SK-N-SH (cell line): Measurements from ENCODE around the gene PIAS4. TPM values are rescaled to one million over a fixed set of nuclear protein-coding genes. Genes with fewer than 3 reads are reported as not detected.

ENCODE experiments used
- CTCF ChIA-PET: fragments of 300-600, 350-600 bp; formaldehyde crosslinking; extraction: SDS; loops from one replicate; lab custom pipeline; 2021; lab: Yijun Ruan, JAX
- POLR2A ChIA-PET: fragments of 350-600 bp; sonication (Branson Sonifier 250); formaldehyde crosslinking; extraction: SDS; loops from one replicate; lab custom pipeline; 2020; ENCODE audit warnings: antibody characterized with exemption, inconsistent platforms; lab: Yijun Ruan, JAX
- DNase-seq: peaks from one replicate; pipeline ENCODE4 v3.0.0; 2012
- H2AFZ ChIP-seq: fragments of 200-600 bp; sonication (generic); 2 replicates; pipeline ENCODE4 v1.8.1; 2016; ENCODE audit warnings: antibody characterized with exemption, mild to moderate bottlenecking, low read depth
- H3F3A ChIP-seq: fragments of 200-600 bp; sonication (generic); replicated peaks from 2 replicates; pipeline ENCODE3; 2016; ENCODE audit warnings: antibody characterized with exemption, mild to moderate bottlenecking; ENCODE audit not compliant: insufficient read depth
- H3K27ac ChIP-seq, 2 experiments: fragments of 200-500 bp in 1 of 2; fragments of 200-600 bp in 1 of 2; sonication (Bioruptor generic) in 1 of 2; sonication (generic), shearing (Covaris generic) in 1 of 2; 2 replicates each; pipeline versions ENCODE4 v1.5.1 to v1.6.1; 2014 to 2016; ENCODE audit warnings: low read depth in 2 of 2, inconsistent platforms in 1 of 2, low read length in 1 of 2, mild to moderate bottlenecking in 1 of 2, mixed read lengths in 1 of 2
- H3K27me3 ChIP-seq: fragments of 200-600 bp; sonication (generic), shearing (Covaris generic); 2 replicates; pipeline ENCODE4 v1.6.1; 2016; ENCODE audit warnings: mixed run types; ENCODE audit not compliant: insufficient read depth
- H3K36me3 ChIP-seq, 2 experiments: fragments of 200-500 bp in 1 of 2; fragments of 200-600 bp in 1 of 2; sonication (Bioruptor generic) in 1 of 2; sonication (generic) in 1 of 2; replicated peaks in 1 of 2; 2 replicates each; pipeline versions ENCODE3 to v1.5.1; 2014 to 2016; ENCODE audit warnings: low read length in 1 of 2, mild to moderate bottlenecking in 1 of 2; ENCODE audit not compliant: insufficient read depth in 2 of 2, control insufficient read depth in 1 of 2
- H3K4me1 ChIP-seq, 2 experiments: fragments of 200-500 bp in 1 of 2; fragments of 200-600 bp in 1 of 2; sonication (Bioruptor generic) in 1 of 2; sonication (generic), shearing (Covaris generic) in 1 of 2; 2 replicates each; pipeline versions ENCODE4 v1.5.1 to v1.6.1; 2014 to 2016; ENCODE audit warnings: low read depth in 1 of 2, low read length in 1 of 2, mixed run types in 1 of 2; ENCODE audit not compliant: insufficient read depth in 2 of 2, control insufficient read depth in 1 of 2
- H3K4me2 ChIP-seq: fragments of 200-600 bp; sonication (generic), shearing (Covaris generic); 2 replicates; pipeline ENCODE4 v1.6.1; 2017; ENCODE audit warnings: mixed run types
- H3K4me3 ChIP-seq, 2 experiments: fragments of 200-500 bp in 1 of 2; fragments of 200-600 bp in 1 of 2; sonication (Bioruptor generic) in 1 of 2; sonication (generic), shearing (Covaris generic) in 1 of 2; 2 replicates each; pipeline versions ENCODE4 v1.5.1 to v1.8.1; 2014 to 2016; ENCODE audit warnings: low read depth in 2 of 2, inconsistent platforms in 1 of 2, low read length in 1 of 2, mild to moderate bottlenecking in 1 of 2, mixed read lengths in 1 of 2, moderate library complexity in 1 of 2
- H3K79me2 ChIP-seq: fragments of 200-600 bp; sonication (generic); 2 replicates; pipeline ENCODE4 v1.8.1; 2017; ENCODE audit warnings: mild to moderate bottlenecking; ENCODE audit not compliant: insufficient read depth
- H3K9ac ChIP-seq: fragments of 200-600 bp; sonication (generic); 2 replicates; pipeline ENCODE4 v1.6.1; 2017; ENCODE audit warnings: mixed run types
- H3K9me2 ChIP-seq: fragments of 200-600 bp; sonication (generic); 2 replicates; pipeline ENCODE4 v1.6.1; 2017; ENCODE audit warnings: mixed run types
- H3K9me3 ChIP-seq: fragments of 200-600 bp; sonication (generic); 2 replicates; pipeline ENCODE4 v1.6.1; 2017; ENCODE audit warnings: mixed run types, mild to moderate bottlenecking, moderate library complexity
- H4K20me1 ChIP-seq: fragments of 200-600 bp; sonication (generic); 2 replicates; pipeline ENCODE4 v1.6.1; 2017; ENCODE audit warnings: mild to moderate bottlenecking, mixed run types; ENCODE audit not compliant: insufficient read depth
- EP300 ChIP-seq, 2 experiments: IDR thresholded peaks; 2 replicates each; pipeline versions ENCODE4 v1.4.0 to v1.6.1; 2012; ENCODE audit warnings: borderline replicate concordance in 1 of 2, low read depth in 1 of 2, low read length in 1 of 2
- EZH2phosphoT487 ChIP-seq: fragments of 200-600 bp; sonication (generic); IDR thresholded peaks from 2 replicates; pipeline ENCODE4 v1.6.1; 2017; ENCODE audit warnings: low read depth, mixed run types, mild to moderate bottlenecking, antibody characterized with exemption, moderate library complexity, borderline replicate concordance
- FOSL2 ChIP-seq: IDR thresholded peaks from 2 replicates; pipeline ENCODE4 v1.4.0; 2012; ENCODE audit warnings: low read depth, mild to moderate bottlenecking, moderate library complexity, borderline replicate concordance
- FOXJ3 ChIP-seq: sonication (generic); formaldehyde crosslinking; IDR thresholded peaks from 2 replicates; pipeline ENCODE4 v1.5.1; 2020; ENCODE audit warnings: mild to moderate bottlenecking, missing genetic modification reagents
- GABPA ChIP-seq: IDR thresholded peaks from 2 replicates; pipeline ENCODE4 v1.4.0; 2012; ENCODE audit warnings: low read depth, mild to moderate bottlenecking
- JUND ChIP-seq: IDR thresholded peaks from 2 replicates; pipeline ENCODE4 v1.4.0; 2012
- MEF2A ChIP-seq: IDR thresholded peaks from 2 replicates; pipeline ENCODE4 v1.4.0; 2012; ENCODE audit warnings: low read depth, borderline replicate concordance
- MXI1 ChIP-seq: IDR thresholded peaks from 2 replicates; pipeline ENCODE4 v1.6.1; 2012; ENCODE audit warnings: mild to moderate bottlenecking, low read depth, low read length, improper control_type of control experiment
- NFIC ChIP-seq: IDR thresholded peaks from 2 replicates; pipeline ENCODE4 v1.4.0; 2012; ENCODE audit warnings: borderline replicate concordance
- NRF1 ChIP-seq: IDR thresholded peaks from 2 replicates; pipeline ENCODE4 v1.6.1; 2012; ENCODE audit warnings: low read depth, mild to moderate bottlenecking, low read length
- POLR2AphosphoS5 ChIP-seq: IDR thresholded peaks from 2 replicates; pipeline ENCODE4 v1.6.1; 2012; ENCODE audit warnings: low read depth, low read length
- RAD21 ChIP-seq: IDR thresholded peaks from 2 replicates; pipeline ENCODE4 v1.6.1; 2012; ENCODE audit warnings: mild to moderate bottlenecking, low read length
- RFX5 ChIP-seq: IDR thresholded peaks from 2 replicates; pipeline ENCODE4 v1.6.1; 2012; ENCODE audit warnings: mild to moderate bottlenecking, improper control_type of control experiment, low read length
- RXRA ChIP-seq: IDR thresholded peaks from 2 replicates; pipeline ENCODE4 v1.4.0; 2012; ENCODE audit warnings: low read depth, mild to moderate bottlenecking, borderline replicate concordance
- SIN3A ChIP-seq: IDR thresholded peaks from 2 replicates; pipeline ENCODE4 v1.6.1; 2012; ENCODE audit warnings: low read depth, mild to moderate bottlenecking, low read length, moderate library complexity, borderline replicate concordance
- SMC3 ChIP-seq: IDR thresholded peaks from 2 replicates; pipeline ENCODE4 v1.6.1; 2012; ENCODE audit warnings: low read depth, low read length, improper control_type of control experiment
- TAF1 ChIP-seq: IDR thresholded peaks from 2 replicates; pipeline ENCODE4 v1.6.1; 2012; ENCODE audit warnings: low read depth, mild to moderate bottlenecking, low read length, moderate library complexity, borderline replicate concordance
- TCF12 ChIP-seq: IDR thresholded peaks from 2 replicates; pipeline ENCODE4 v1.4.0; 2012
- TEAD4 ChIP-seq: IDR thresholded peaks from 2 replicates; pipeline ENCODE4 v1.4.0; 2012; ENCODE audit warnings: mild to moderate bottlenecking, borderline replicate concordance; ENCODE audit not compliant: insufficient read depth
- WGBS: methylation state at CpG from one replicate; pipeline ENCODE4 v1.1.6; 2017; ENCODE audit warnings: low lambda C conversion rate; 5-methylcytosine and 5-hydroxymethylcytosine counted together
- polyA plus RNA-seq, 3 experiments: library from polyadenylated mRNA; depleted of rRNA; stranded (reverse); fragments of >200 nt; gene quantifications; 2 replicates each; pipeline ENCODE4 v1.2.3, GENCODE V29; 2012
- TF ChIP-seq, protein P1 (sequence below): IDR thresholded peaks from 2 replicates; pipeline ENCODE4; 2012
- TF ChIP-seq, protein P2 (sequence below): IDR thresholded peaks from 2 replicates; pipeline ENCODE4 v1.4.0; 2012; ENCODE audit warnings: low read depth, borderline replicate concordance
- TF ChIP-seq, protein P3 (sequence below): fragments of 150-350 bp; IDR thresholded peaks from 2 replicates; pipeline ENCODE4 v1.6.1; 2017; ENCODE audit warnings: antibody characterized with exemption, low read length, low read depth, borderline replicate concordance

Gene PIAS4
- polyA plus RNA-seq, 1 of the 3 experiments (the other 2 are of a cell fraction) = 14.1 TPM

DNA sequence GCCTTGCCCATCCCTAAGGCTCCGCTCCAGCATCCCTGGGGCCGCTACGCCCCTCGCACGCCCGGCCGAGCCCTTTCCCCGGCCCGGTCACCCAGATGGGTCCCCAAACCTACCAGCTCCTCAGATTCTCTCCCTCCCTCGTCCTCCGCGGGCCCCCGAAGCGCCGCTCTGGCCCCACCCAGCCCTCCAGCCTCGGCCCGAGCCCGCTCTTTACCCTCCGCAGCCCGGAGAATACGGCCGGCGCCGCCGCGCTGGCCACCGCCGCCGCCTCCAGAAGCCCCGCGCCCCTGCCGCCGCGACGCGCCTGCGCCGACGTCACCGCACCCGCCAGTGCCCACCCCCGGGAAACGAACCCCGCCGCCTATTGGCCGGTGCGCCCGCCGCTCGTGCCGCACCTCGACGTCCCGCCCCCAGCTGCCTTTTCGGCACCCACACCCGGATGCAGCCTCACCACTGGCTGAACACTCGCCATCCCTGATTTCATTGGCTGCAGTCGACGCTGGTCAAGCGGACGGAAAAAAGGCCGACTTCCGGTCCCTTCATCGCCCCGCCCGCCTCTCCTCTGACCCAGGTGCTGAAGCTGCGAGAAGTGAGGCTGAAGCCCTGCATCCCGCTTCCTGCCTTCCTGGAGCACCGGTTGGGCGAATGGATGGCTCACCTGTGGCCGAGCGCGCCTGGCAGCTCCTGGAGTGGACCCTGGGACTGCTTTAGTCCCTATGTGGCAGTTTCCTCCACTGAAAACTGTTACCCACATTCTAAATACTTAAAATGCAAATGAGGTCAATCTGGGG, 36.5 kb upstream of the PIAS4 start, which contains the start of gene DAPK3 (continued):
- TF ChIP-seq, protein P1, sequence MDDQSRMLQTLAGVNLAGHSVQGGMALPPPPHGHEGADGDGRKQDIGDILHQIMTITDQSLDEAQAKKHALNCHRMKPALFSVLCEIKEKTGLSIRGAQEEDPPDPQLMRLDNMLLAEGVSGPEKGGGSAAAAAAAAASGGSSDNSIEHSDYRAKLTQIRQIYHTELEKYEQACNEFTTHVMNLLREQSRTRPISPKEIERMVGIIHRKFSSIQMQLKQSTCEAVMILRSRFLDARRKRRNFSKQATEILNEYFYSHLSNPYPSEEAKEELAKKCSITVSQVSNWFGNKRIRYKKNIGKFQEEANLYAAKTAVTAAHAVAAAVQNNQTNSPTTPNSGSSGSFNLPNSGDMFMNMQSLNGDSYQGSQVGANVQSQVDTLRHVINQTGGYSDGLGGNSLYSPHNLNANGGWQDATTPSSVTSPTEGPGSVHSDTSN = peak; percentile 99
- TF ChIP-seq GABPA = peak; percentile 88
- TF ChIP-seq, protein P2, sequence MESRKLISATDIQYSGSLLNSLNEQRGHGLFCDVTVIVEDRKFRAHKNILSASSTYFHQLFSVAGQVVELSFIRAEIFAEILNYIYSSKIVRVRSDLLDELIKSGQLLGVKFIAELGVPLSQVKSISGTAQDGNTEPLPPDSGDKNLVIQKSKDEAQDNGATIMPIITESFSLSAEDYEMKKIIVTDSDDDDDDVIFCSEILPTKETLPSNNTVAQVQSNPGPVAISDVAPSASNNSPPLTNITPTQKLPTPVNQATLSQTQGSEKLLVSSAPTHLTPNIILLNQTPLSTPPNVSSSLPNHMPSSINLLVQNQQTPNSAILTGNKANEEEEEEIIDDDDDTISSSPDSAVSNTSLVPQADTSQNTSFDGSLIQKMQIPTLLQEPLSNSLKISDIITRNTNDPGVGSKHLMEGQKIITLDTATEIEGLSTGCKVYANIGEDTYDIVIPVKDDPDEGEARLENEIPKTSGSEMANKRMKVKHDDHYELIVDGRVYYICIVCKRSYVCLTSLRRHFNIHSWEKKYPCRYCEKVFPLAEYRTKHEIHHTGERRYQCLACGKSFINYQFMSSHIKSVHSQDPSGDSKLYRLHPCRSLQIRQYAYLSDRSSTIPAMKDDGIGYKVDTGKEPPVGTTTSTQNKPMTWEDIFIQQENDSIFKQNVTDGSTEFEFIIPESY = 0 out of 2 replicates have a peak, but pooled peaks have one; percentile 48
- peak; percentile 33; the same call in 1 of the 2 replicates for TF ChIP-seq TAF1
- peak; percentile 36 for TF ChIP-seq MXI1
- no peak; the same call in 1 of the 2 replicates for TF ChIP-seq SMC3
- no peak for TF ChIP-seq RXRA
- peak; percentile 67 for TF ChIP-seq NRF1
- no peak for TF ChIP-seq MEF2A
- TF ChIP-seq EZH2phosphoT487 = no peak
- TF ChIP-seq, all 33 proteins: peak for 15

DNA sequence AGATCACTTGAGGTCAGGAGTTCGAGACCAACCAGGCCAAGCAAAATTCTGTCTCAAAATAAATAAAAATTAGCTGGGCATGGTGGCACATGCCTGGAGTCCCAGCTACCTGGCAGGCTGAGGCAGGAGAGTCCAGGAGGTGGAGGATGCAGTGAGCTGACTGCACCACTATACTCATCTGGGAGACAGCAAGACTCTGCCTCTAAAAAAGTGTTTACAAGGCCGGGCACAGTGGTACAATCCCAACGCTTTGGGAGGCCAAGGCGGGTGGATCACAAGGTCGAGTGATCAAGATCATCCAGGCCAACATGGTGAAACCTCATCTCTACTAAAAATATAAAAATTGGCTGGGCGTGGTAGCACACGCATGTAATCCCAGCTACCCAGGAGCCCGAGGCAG, 32.4 kb upstream of the PIAS4 start:
- Histone ChIP-seq H3K9ac (no peak overlapping the region), H3F3A (peaks cover 52% of the 10 kb centered on the region), H3K4me1 (peaks cover 0 to 4% of the 10 kb centered on the region in 2 experiments; a peak in 1 of 4 replicates), H4K20me1 (peaks cover 71% of the 10 kb centered on the region), H3K36me3 (peaks cover 43 to 46% of the 10 kb centered on the region in 2 experiments), H3K4me2 (no peak overlapping the region), H3K27ac (no peak overlapping the region), H3K27me3 (no peaks in the 10 kb centered on the region), H3K4me3 (no peak overlapping the region)
- ChIA-PET CTCF (interaction anchor here (1.2 to 1.9 kb wide), 3 partner anchors 9 to 13 kb away, joined by 4 to 8 read pairs (median 5); partner anchors contain the start of gene EEF2), POLR2A (interaction anchor here (2.8 kb wide), 1 partner anchor 10 kb away, joined by 17 read pairs; the partner anchor contains the start of gene EEF2)
- WGBS = 88% methylated on average over 8 of the region's 8 CpGs
- TF ChIP-seq FOSL2 = no peak
- no peak for TF ChIP-seq NFIC
- TF ChIP-seq, protein P3, sequence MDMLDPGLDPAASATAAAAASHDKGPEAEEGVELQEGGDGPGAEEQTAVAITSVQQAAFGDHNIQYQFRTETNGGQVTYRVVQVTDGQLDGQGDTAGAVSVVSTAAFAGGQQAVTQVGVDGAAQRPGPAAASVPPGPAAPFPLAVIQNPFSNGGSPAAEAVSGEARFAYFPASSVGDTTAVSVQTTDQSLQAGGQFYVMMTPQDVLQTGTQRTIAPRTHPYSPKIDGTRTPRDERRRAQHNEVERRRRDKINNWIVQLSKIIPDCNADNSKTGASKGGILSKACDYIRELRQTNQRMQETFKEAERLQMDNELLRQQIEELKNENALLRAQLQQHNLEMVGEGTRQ = no peak
- no peak for TF ChIP-seq SIN3A
- TF ChIP-seq TCF12 = no peak
- no peak for TF ChIP-seq JUND
- TF ChIP-seq RAD21 = no peak
- TF ChIP-seq TEAD4 = no peak
- TF ChIP-seq SMC3 = no peak
- no peak for TF ChIP-seq RXRA
- no peak for TF ChIP-seq POLR2AphosphoS5
- no peak for TF ChIP-seq RFX5
- TF ChIP-seq EP300 (IDR thresholded peaks at IDR 0.05; ENCODE audit: borderline replicate concordance in 1 of 2, low read depth in 1 of 2, low read length in 1 of 2) = no peak
- TF ChIP-seq NRF1 = no peak
- no peak for TF ChIP-seq MXI1
- TF ChIP-seq GABPA = no peak
- TF ChIP-seq FOXJ3 (CRISPR knock-in tag) = no peak
- TF ChIP-seq, all 33 proteins: peak for 0
- Histone ChIP-seq H2AFZ (no peak overlapping the region), H3K9me3 (no peaks in the 10 kb centered on the region), H3K79me2 (peaks cover 41% of the 10 kb centered on the region), H3K9me2 (no peaks in the 10 kb centered on the region)
- no peak for DNase-seq
